NCI-H526 treated with DMSO at 0.1 percent for 48 hours (cell line): ENCODE results near the gene GRID2.

ENCODE experiments used
- DNase-seq: peaks from one replicate; lab custom pipeline; 2025; lab: John Stamatoyannopoulos, UW

Gene GRID2

DNA sequence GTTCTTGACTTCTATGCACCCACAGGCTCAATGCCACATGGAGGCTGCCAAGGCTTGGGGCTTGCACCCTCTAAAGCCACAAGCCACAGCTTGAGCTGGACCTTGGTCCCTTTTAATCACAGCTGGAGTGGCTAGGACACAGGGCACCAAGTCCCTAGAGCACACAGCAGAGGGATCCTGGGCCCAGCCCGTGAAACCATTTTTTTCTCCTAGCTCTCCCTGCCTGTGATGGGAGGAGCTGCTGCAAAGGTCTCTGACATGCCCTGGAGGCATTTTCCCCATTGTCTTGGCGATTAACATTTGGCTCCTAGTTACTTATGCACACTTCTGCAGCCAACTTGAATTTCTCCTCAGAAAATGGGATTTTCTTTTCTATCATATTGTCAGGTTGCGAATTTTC is 410.9 kb downstream of the GRID2 start:
- no peak for DNase-seq

DNA sequence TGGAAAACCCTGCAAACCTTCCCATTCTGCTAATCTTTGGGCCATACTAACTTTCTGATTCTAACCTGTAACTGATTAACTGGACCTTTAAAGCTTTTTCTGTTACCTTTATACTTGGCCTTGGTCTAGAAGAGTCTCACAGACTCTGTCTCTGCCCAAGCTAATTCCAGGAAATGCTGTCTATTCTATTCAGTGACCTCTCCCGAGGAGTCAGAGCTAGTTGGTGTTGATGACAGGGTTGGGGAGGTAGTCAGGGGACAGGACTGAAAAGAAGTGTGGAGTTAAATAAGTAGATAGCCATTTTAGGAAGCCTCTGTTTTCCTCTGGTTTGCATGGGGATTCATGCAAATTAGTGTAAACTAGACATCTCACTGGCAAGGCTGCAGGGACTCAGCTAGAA is 429.5 kb downstream of the GRID2 start:
- no peak for DNase-seq

DNA sequence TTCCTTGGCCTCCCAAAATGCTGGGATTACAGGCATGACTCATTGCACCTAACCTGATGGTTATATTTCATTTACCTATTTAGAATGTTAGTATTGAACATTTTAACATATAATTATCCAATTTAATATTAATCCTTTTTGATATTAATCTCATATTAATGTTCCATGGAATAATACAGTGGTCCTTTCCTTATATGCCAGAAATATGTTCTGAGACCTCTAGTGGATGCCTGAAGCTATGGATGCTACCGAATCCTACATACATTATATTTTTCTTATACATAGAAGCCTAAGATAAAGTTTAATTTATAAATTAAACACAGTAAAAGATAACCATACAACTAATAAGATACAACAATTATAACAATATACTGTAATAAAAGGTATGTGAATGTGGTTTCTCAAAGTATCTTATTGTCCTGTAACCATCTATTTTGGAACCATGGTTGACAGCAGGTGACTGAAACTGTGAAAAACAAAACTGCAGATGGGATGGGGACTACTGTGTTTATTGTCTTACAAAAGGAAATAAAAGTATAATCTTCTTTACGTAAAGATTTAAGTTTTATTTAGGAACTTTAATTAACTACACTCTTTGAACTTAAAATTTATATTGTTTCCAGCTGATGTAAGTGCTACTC is 431.4 kb downstream of the GRID2 start:
- DNase-seq, result no peak

DNA sequence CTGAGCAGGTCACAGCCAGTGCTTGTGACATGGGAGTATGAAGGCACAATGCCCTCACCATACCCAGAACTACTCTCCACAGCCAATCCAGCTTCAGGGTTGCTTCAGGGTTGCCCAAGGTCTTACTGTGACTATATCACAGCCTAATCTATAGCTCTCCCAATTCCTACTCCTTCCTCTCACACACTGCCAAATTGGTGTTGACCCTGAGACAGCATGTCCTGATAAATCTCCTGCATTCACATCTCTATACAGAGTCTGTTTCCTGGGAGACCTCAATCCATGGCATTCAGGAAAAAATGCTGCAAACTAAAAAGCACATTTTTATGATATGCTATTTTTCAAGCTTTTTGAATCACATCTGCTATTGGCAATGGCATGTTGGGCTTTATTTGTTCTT is 456.7 kb downstream of the GRID2 start:
- no peak for DNase-seq

DNA sequence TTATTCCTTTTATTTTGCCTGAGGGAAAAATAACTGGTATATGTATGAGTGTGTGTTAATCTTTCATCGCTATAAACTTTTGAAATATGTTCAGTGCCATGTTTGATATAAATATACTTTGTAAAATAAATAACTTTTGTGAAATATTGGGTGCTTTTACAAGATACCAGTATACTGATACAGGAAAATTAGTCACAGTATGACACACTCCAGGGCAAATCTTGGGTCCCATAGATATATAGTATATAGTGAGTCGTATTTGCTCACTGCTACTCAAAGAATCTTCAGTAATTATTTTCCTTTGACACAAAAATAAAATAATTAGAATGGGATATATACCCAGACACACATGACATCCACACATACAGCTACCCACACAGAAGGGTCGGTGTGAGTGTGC is 472.3 kb downstream of the GRID2 start:
- no peak for DNase-seq

DNA sequence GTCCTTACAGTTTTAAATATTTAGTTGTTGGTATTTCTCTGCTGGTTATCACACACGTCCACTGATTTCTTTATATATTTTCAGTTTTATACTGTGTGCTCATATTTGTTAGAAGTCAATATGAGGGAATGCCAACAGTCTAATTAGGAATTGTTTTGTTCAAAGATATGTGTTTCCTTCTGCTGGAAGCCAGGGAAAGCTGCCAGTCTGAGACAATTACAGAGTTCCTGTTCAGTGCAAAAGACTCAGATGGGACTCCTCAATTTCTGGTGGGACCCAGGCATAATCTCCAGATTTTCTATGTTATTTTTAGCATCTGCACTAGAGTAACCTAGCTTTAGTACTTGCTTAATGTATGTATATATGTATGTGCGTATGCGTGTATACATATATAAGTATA is 486.0 kb downstream of the GRID2 start:
- no peak for DNase-seq

DNA sequence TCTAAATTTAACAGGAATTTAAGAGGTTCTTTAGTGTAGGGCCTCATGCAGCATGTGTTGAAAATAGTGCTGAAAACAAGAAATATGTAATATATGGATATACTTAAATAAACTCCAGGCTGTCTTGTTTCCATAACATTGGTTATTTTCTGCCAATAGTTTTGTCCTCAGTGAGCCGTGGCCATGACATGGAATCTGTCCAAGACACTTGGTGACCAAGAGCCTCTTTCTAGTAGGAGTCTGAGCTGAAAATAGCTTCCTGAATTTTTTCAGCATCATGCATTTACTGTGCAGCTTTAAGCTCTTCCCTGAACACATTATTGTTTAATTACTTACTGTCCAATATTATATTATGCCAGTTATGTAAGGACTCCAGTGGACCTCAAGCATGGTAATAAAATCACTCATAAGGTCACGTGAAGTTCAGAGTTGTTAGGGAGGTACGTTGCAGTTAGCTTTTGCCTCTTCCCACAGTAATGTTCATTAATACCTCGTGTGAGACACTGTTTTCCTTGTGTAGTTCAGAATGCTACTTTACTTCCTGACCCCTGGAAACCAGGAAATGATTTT is 488.2 kb downstream of the GRID2 start:
- DNase-seq, result no peak

DNA sequence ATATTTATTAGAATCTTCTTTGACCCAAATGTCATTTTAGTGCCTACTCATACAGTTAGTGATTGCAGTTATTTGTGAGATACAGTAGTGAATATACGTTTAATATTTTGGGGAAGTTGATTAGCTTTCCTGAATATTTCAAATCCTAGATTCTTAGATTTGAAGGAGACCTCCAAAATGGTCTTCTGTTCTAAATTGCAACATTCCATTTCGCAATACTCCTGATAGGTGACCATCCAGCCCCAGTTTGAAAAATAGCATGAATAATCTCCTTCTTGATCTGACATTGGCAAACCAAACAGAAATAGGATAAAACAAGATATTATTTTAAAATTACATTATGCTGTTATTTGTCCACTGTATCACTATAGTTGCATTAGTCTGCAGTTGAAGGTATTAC is 505.6 kb downstream of the GRID2 start:
- DNase-seq, result no peak

DNA sequence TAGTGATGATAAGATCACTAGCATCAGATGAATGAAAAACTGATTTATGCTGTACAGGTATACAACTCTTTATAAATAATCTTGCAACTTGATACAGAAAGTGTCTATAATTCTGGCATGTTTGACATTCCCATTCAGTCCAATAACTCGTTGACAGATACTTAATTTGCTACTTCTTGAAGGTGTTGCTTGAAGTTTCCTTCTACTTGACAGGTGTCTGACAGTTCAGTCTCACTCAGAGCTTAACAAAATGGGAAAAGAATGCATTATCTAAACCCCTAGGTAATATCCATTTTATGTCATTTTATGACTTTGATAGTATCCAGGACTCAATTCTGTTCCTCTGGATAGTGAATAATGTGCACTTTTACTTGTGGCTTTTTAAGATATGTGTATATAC is 508.9 kb downstream of the GRID2 start:
- DNase-seq, result no peak

DNA sequence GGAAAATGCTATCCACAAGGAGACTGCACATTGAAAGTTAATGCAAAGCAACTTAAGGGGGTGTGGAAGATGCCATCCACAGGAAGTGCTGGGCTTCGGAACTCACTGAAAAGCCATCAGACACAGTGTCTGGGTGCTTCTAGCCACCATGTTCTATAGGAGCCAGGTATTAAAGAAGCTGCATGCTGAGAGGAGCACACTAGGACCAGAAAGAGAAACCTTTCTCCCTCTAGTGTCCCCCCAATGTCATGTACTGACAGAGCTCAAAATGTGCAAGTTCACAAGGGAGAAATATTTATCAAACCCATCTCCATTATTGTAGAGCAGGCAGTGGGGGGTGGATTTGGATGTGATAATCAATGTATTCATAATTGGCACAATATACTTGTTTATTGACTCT is 510.9 kb downstream of the GRID2 start:
- DNase-seq, result no peak

DNA sequence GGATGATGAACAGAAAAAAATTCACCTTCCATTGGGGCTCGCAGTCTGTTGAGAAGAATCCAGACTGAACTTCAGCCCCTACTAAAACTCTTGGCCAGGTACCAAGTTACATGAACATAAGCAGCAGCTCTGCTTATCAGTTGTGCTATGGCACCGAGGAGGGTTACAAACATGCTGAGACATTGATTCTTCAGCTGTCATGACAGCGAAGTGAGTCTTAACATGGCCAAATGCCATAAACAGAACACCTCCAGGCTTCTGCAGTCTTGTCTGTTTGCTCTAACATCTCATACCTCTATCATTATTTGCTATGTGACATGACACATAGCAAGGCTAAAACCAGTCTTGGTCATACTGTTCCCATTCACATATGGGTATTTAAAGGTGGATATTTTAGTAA is 521.5 kb downstream of the GRID2 start:
- DNase-seq, result no peak

DNA sequence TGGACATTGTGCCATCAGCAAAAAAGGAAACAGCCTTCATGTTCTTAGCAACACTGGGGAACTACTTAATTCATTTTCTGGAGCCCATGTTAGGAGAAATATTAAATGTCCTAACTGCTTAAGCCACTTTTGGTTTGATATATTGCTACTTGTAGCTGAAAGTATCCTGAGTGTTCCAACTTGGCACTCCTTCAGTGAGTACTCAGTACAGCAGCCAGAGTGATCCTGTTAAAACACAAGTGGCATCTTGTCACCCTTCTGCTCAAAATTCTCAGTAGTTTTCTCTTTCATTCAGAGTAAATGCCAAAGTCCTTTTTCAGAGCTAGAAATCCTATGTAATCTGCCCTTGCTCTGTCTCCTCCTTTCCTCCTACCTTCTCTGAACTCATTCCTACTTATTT is 522.0 kb downstream of the GRID2 start:
- no peak for DNase-seq

DNA sequence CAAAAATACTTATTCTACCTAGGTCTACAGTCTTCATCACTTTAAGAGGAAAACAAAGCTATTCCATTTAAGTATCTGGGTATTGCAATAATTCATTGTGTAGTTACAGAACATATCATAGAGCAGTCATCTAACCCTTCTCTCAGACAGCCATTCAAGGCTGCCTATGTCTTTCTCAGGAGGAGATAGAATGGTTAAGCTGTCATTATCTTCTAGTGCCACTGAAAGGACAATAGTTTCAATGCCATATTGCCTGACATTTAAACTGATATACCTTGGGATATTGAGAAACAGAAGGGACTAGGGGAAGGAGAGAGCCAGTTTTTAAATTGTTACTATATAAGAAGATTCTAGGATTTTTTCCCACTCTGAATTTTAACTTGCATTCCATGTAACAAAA is 527.0 kb downstream of the GRID2 start:
- no peak for DNase-seq

DNA sequence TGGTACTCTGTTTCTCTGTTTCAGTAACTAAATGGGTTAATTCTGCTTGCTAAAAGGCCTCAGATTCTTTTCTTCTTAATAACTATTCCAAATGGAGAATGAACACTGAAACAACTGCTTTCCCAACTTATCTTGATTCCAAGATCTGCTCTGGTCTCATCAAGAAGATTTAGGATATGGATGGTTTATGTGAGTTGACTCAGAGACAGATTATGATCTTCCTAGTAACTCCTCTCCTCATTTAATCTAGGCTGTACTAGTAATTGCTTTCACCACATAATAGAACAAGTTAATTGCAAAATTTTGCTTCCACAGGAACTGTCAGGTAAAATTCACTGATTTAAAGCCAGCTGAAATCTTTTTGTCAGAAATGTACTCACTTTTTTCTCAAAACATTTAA is 537.1 kb downstream of the GRID2 start:
- DNase-seq, result no peak

DNA sequence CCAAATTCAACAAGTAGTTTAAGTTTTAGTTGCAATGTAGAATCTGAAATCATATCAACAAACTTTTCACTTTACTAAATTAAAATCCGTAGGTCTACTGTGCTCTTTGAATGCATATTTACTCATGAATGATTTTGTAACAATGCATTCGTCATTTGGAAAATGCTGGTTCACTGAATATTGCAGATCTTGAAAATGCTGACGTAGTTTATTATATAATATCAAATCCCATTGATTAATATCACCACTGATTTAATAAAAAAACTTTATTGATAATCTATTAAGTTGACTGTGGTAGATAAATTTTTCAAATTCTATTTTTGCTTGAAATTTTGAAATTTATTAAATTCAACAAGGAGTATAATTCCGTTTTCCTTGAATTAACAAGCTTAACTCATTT is 540.0 kb downstream of the GRID2 start:
- DNase-seq, result no peak

DNA sequence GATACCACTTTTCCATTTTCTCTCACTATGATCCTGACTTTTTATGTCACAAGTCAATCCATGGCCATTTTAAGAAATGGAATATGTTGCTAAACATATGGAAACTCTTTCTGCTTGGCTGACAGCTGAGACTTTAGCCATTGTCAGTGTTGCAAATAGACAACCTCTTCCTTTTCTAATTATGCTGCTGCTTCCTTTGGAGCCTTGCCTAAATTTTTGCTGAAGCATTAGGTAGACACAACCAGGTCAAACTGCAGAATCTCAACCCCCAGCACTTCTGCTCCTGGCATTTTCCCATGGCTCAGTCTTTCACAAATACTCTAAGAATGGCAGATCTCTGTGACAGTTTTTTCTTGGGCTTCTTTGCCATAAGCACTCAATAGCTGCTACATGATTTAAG is 543.3 kb downstream of the GRID2 start:
- no peak for DNase-seq

DNA sequence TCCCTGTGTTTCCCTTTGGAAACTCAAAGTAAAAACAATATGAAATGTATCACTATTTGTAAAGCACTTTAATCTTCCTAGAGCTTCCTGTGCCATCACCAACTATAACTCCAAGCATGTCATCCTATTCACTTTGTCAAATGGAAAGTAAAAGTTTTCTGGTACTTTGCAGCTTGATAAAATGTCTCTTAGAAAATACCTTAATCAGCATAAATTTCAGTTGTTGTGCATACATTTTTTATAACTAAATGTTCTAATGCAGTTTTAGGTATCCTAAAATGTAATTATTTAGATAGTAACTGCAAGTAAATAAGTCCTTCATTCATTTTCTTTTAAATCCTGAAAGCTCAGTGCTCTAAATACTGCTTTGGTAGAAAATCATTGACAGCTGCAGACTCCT is 558.7 kb downstream of the GRID2 start:
- DNase-seq, result no peak

DNA sequence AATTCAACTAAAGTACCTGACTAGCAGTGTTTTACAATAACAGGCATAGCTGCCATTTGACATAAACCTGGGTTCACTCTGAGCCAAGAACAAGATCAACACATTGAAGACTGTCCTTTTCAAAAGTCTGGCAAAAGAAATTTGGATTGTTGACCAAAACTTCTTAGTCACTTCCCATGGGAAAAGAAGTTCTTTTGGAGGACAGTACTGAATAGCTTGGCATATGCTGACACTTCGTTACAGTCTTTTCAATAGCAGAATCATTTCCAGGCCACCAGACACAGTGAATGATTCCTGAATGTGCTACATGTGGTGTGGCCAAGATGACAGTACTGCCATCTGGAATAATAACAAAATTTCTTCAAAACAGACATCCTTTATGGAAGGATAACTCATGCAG is 560.3 kb downstream of the GRID2 start:
- DNase-seq, result no peak

DNA sequence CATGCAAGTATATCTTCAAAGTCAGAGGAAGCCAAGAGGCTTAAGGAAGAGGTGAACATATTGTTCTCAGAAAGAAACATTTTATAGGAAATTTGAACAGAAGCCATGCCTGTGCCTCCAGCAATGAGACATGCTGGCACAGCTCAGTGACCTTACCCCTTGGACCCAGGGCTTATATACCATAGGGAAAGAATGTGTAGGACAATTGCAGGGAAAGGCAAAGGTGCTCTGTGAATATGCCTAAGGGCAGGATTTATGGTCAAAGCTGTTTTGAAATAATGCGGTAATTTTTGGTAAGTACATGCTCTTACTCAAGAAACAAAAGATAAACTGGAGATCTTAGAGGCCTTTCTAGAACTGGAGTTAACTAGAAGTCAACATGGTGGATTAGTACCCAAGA is 568.8 kb downstream of the GRID2 start:
- DNase-seq, result no peak

DNA sequence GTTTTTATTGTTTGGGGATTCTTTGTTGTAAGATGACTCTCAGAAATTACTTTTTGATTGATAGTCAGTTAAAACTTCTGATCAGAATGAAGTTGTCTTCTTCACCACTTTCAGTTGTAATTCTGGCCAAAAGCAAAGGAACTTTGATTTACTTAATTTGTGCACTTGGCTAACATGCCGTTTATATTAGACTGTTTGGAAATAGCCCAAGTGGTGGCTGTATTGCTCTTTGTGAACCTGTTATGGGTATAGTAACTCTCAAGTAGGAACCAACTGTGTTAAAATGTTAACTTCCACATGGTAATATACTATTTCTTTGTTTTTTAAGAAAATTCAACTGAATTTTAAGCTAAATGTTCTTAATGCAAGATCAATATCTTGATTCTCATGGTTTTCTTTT is 581.9 kb downstream of the GRID2 start:
- DNase-seq, result no peak

DNA sequence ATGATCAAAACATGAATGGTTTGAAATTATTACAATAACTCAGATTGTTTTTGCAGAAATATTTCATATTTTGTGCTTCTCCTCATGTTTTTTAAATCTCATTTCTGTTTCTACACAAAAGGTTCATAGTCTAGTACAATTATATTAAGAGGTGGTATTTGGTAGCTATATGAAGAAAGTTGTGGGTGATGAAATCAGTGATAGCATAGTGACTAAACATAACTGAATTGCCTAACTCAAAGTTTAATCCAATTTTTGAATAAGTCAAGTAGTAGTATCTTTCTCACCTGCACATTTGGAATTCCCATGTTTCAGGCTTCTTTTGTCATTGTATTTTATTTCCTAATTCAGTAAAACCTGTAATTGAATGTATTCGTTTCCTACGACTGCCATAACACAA is 648.7 kb downstream of the GRID2 start:
- no peak for DNase-seq

DNA sequence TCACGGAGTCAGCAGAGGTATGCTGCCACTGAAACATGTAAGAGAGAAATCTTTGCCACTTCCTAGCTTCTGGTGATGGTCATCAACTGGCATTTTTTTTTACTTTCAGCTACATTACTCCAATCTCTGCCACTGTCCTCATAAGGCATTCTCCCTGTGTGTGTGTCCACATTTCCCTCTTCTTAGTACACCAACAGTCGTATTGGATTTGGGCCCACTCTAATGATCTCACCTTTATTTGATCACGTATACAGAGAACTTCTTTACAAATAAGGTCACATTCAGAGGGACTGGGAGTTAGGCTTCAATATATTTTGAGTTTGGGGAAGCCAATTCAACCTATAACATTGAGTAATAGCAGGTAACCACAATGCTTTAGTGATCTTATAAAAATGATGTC is 649.1 kb downstream of the GRID2 start:
- no peak for DNase-seq

DNA sequence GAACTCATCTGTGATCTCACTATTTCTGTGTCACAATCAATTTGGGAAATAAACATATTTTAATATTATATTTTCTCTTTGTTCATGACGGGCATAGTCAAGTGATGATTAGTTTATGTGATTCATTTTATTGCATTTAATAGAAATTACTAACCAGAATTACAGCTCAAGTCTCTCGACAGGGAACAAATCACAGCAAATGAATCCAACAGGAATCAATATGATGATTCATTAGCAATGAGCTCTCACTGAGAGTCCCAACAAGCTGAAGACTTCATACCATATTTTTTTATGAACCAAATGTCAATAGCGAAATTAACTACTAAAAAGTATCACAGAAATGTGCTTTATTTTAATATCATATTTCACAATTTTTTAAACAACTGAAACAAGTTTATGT is 649.7 kb downstream of the GRID2 start:
- DNase-seq, result no peak

DNA sequence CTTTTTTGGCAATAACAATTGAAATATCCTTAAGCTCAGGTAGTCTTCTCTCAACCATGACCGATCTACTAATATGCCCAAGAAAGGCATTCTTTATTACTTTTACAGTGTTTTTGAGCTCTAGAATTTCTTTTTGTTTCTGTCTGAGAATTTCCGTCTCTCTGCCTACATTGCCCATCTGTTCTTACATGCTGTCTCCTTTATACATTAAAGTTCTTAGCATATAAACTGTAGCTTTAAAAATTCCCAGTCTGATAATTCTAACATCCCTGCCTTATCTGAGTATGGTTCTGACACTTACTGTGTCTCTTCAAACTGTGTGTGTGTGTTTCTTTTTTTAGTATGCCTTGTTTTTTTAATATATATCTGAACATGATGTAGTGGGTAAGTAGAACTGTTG is 658.1 kb downstream of the GRID2 start:
- DNase-seq, result no peak

DNA sequence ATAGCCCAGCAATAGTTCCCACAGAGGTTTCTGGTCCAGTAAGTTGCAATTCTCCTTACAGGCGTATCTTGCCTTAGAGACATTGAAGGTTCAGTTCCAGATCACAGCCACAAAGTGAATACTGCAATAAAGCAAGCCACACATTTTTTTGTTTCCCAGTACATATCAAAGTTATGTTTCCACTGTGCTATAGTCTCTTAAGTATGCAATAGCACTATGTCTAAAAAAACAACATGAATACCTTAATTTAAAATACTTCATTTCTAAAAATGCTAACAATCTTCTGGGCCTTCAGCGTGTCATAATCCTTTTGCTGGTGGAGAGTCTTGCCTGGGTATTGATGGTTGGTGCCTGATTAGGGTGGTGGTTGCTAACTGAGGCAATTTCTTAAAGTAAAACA is 659.1 kb downstream of the GRID2 start:
- no peak for DNase-seq
